Measurements from ENCODE around the gene KIF1B. TPM values are rescaled to one million over a fixed set of nuclear protein-coding genes. Genes with fewer than 3 reads are reported as not detected.

The KIF1B gene, protein sequence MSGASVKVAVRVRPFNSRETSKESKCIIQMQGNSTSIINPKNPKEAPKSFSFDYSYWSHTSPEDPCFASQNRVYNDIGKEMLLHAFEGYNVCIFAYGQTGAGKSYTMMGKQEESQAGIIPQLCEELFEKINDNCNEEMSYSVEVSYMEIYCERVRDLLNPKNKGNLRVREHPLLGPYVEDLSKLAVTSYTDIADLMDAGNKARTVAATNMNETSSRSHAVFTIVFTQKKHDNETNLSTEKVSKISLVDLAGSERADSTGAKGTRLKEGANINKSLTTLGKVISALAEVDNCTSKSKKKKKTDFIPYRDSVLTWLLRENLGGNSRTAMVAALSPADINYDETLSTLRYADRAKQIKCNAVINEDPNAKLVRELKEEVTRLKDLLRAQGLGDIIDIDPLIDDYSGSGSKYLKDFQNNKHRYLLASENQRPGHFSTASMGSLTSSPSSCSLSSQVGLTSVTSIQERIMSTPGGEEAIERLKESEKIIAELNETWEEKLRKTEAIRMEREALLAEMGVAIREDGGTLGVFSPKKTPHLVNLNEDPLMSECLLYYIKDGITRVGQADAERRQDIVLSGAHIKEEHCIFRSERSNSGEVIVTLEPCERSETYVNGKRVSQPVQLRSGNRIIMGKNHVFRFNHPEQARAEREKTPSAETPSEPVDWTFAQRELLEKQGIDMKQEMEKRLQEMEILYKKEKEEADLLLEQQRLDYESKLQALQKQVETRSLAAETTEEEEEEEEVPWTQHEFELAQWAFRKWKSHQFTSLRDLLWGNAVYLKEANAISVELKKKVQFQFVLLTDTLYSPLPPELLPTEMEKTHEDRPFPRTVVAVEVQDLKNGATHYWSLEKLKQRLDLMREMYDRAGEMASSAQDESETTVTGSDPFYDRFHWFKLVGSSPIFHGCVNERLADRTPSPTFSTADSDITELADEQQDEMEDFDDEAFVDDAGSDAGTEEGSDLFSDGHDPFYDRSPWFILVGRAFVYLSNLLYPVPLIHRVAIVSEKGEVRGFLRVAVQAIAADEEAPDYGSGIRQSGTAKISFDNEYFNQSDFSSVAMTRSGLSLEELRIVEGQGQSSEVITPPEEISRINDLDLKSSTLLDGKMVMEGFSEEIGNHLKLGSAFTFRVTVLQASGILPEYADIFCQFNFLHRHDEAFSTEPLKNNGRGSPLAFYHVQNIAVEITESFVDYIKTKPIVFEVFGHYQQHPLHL (N-terminal part only)
- total RNA-seq = 10 to 100 TPM; 46.7 to 61.8 (median 51.4) TPM

DNA sequence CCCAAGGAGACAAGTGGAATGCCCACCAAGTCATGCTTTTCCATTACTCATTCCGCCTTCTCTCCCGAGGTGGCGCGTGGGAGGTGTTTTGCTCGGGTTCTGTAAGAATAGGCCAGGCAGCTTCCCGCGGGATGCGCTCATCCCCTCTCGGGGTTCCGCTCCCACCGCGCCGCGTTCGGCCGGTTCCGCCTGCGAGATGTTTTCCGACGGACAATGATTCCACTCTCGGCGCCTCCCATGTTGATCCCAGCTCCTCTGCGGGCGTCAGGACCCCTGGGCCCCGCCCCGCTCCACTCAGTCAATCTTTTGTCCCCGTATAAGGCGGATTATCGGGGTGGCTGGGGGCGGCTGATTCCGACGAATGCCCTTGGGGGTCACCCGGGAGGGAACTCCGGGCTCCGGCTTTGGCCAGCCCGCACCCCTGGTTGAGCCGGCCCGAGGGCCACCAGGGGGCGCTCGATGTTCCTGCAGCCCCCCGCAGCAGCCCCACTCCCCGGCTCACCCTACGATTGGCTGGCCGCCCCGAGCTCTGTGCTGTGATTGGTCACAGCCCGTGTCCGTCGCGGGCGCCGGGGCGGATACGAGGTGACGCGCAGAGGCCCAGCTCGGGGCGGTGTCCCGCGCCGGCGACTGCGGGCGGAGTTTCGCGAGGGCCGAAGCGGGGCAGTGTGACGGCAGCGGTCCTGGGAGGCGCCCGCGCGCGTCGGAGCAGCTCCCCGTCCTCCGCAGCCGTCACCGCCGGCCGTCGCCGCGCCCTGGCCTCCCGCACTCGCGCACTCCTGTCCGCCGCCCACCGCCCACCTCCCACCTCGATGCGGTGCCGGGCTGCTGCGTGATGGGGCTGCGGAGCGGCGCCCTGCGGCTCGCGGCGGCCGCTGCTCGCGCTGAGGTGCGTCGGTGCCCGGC lies at the start of gene KIF1B:
TSS of gene KIF1B (plus strand) at position 666 of the 906 bp plus-strand sequence. CDS start 21,759 bp downstream, outside the sequence.
- TF ChIP-seq, protein P1, sequence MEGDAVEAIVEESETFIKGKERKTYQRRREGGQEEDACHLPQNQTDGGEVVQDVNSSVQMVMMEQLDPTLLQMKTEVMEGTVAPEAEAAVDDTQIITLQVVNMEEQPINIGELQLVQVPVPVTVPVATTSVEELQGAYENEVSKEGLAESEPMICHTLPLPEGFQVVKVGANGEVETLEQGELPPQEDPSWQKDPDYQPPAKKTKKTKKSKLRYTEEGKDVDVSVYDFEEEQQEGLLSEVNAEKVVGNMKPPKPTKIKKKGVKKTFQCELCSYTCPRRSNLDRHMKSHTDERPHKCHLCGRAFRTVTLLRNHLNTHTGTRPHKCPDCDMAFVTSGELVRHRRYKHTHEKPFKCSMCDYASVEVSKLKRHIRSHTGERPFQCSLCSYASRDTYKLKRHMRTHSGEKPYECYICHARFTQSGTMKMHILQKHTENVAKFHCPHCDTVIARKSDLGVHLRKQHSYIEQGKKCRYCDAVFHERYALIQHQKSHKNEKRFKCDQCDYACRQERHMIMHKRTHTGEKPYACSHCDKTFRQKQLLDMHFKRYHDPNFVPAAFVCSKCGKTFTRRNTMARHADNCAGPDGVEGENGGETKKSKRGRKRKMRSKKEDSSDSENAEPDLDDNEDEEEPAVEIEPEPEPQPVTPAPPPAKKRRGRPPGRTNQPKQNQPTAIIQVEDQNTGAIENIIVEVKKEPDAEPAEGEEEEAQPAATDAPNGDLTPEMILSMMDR (IDR thresholded peaks at IDR 0.05; ENCODE audit: low read depth) = no peak

DNA sequence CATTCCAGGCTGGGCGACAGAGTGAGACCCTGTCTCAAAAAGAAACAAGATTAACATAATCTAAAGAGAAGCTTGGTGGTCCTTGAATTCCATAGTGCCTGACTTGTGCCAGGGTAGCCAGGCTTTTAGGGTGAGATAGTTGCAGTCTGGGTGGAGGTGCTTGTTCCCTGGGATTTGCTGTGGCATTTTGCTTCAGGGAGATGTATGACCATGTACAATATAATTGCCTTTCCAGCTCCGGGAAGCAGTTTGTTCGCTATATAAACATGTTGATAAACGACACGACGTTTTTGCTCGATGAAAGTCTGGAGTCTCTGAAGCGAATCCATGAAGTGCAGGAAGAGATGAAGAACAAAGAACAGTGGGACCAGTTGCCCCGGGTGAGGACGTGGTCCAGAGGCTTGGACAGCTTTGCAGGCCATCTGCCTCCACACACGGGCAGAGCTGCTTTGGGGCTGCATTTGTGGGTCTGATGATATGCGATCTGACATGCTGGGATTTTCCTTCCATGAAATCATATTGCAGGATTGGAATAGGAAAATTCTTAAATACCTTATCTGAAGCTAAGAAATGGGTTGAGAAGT lies 49.4 kb upstream of the KIF1B start:
- TF ChIP-seq, protein P1 (IDR thresholded peaks at IDR 0.05; ENCODE audit: low read depth) = no peak

DNA sequence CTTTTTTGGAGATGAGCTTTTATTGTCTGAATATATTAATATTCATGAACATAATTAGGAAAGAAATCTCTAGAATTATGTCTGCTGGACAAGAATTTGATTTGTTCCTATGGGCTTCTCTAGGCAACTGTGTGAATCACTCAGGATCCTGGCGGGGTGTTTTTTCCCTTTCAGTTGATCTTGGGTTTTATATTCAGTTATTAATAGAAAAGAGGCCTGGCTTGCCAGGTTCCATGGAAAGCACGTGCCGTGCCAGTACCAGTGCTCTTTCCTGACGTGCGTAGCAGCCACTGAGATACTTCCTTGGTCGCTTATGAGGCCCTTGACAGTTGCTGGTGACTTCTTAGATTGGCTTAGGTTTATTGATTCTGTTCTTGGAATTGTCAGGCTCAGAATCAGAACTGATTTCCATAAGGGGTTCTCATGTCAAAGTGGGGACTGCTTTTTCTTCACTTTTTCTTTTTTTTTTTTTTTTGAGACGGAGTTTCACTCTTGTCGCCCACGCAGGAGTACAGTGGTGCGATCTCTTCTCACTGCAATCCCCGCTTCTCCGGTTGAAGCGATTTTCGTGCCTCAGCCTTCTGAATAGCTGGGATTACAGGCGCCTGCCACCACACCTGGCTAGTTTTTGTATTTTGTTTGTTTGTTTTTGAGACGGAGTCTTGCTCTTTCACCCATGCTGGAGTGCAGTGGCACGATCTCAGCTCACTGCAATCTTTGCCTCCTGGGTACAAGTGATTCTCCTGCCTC lies 48.7 kb upstream of the KIF1B start:
- TF ChIP-seq, protein P1 (IDR thresholded peaks at IDR 0.05; ENCODE audit: low read depth) = no peak

DNA sequence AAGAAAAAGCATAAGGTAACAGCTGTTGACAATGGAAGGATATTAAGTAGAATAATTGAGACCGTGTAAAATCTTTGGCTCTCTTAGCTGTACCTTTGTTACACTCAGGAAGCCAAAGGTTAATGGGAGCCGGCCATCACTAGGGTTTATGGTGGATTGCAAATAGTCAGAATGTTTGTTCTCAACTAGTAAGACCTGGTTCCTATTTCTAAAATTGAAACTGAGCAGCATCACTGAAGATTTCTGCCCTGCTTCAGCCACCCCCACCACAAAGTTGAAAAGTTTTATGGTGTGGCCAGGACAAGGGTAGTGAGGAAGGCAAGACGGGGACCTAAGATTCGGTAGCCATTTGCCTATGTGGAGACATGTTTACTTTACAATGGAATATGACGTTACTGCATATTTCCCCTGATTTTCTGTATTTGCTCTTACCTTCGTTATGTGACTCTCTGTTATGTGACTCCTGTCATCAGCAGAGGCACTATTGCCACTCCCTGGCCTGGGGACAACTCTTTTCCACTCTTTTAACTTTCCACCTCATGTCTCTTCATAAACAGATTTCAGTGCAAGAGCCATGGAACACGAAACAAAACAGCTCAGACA lies 41.4 kb upstream of the KIF1B start:
- TF ChIP-seq, protein P1 (IDR thresholded peaks at IDR 0.05; ENCODE audit: low read depth) = no peak

DNA sequence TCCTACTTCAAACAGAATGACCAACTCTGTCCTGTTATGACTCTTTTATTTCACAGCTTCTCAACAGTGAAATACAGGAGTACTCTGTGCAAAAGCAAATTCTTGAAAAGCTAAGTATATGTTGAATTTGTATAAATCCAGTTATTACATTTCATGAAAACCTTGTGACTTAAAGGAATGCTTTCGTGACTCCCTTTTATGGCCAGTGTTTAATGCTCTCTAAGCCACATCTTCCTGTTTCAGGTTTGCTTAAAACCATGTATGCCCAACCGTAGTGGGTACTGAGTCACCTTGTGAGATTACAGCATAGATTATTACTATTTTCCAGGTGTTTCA lies 40.2 kb upstream of the KIF1B start:
- TF ChIP-seq, protein P1 (IDR thresholded peaks at IDR 0.05; ENCODE audit: low read depth) = no peak

Measured in subcutaneous adipose tissue (tissue), 4 donors.